ENCODE results near the gene A4GALT.
"Not testable (repeated sequence)": the region's sequence is repeated elsewhere in the genome, so short reads cannot be mapped to it uniquely, and the experiment has no call there.

Gene A4GALT

DNA sequence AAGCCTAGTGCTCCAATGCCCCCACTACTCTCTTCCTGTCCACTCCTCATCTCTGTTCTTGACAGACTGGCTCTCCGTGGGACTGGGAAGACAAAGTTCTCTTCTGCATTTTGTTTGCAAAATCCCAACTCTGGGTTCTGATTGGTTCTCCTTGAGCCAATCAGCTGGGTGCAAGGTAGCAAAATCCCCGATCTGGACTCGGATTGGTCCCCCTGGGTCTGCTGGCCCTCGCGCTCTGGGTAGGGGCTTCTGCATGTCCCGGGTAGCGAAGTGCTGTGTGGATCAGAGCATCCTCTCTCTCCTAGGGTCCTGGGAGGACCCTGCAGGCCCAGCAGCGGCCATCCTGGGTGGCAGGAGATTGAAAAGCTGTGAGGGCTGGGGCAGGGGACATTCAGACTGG, 22.3 kb upstream of the A4GALT start:
- no peak for DNase-seq (ENCODE audit: low spot score)

DNA sequence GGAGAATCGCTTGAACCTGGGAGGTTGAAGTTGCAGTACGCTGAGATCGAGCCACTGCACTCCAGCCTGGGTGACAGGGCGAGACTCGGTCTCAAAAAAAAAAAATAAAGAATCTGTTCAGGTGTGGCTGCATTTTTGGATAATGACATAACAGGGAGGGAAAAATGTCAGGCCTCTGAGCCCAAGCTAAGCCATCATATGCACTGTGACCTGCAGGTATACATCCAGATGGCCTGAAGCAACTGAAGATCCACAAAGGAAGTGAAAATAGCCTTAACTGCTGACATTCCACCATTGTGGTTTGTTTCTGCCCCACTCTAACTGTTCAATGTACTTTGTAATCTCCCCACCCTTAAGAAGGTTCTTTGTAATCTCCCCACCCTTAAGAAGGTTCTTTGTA, 19.6 kb upstream of the A4GALT start:
- DNase-seq (ENCODE audit: low spot score) = not testable (repeated sequence)

DNA sequence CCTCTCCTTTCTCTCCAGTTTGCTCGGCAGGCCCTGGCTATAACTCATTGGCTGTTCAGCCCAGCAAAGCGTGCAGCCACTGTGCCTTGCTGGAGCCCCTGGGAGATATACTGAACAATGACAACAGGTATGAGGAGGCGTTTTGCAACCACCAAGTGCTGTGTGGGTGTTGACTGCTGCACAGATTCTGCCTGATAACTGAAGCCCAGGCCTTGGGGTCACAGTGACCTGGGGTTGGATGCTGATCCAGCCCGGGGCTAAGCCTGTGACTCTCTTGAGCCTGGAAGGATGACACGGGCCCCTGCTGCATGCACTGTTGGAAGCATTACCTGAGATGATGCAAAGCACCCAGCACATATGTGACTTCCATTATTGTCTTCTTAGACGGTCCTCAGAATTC, 13.7 kb upstream of the A4GALT start:
- DNase-seq (ENCODE audit: low spot score) = no peak

DNA sequence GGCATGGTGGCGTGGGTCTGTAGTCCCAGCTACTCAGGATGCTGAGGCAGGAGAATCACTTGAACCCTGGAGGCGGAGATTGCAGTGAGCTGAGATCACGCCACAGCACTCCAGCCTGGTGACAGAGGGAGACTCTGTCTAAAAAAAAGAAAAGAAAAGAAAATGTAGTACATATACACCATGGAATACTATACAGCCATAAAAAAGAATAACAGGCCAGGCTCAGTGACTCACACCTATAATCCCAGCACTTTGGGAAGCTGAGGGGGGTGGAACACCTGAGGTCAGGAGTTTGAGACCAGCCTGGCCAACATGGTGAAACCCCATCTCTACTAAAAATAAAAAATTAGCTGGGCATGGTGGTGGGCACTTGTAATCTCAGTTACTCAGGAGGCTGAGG, 12.7 kb upstream of the A4GALT start:
- DNase-seq (ENCODE audit: low spot score) = not testable (repeated sequence)

DNA sequence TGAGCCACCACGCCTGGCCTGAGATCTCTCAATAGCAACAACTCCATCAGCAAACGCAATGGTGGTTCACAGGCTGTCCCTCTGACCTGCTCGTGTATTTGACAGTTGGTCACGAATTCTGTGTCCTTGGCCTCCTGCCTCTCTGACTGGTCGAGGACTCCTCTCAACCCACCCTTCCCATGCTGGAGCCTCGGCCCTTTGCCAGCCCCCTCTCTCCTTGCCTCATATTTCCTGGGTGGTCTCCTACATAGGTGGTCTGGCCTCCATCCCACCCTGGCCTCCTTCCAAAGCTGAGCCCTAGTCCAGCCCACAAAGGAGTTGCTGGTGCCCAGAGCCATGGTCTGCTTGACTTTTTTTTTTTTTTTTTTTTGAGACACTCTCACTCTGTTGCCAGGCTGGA, 11.4 kb upstream of the A4GALT start:
- DNase-seq (ENCODE audit: low spot score) = no peak

DNA sequence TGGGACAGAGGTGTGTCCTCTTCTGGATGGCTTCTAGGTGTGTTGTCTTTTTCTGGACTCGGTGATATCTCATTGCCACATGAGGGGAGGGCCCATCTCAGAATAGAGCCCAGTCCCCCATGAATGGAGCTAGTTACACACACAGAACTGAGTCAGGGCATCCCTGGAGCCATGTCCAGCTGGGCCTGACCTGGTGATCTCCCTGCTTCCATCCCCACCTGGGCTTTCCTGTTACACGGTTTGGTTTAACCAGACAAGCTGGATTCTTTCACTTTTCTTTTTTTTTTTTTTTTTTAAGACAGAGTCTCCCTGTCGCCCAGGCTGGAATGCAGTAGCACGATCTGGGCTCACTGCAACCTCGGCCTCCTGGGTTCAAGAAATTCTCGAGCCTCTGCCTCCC, 6.1 kb upstream of the A4GALT start:
- DNase-seq (ENCODE audit: low spot score) = no peak

DNA sequence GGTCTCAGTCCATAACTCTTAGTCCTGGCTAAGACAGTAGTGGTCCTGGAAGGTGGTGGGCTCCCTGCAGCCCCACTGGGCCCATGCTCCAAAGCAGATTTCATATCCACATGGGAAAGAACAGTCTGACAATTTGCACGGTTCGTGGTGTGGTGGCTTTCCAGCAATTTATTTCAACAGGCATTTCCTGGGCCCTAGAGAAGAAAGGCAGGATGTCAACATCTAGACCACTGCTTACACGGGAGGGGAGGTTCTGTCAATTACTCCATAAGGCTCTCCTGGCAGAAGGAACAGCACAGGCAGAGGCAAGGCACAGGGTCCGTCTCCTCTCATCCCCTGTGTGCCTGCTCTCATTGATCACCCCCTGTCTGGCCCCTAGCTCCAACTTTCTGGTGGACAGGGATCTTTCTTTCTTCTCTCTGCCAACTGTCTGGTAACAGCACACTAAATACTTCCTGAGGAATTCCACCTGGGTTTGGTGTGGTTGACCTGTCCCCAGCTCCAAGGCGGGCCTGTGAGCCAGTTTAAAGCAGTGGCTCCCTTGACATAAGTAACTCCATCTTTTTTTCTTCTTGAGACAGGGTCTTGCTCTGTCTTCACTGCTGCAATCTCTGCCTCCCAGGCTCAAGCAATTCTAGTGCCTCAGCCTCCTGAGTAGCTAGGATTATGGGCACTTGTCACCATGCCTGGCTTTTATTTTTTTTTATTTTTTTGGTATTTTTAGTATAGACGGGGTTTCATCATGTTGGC, 5.1 kb upstream of the A4GALT start:
- DNase-seq (ENCODE audit: low spot score) = no peak

DNA sequence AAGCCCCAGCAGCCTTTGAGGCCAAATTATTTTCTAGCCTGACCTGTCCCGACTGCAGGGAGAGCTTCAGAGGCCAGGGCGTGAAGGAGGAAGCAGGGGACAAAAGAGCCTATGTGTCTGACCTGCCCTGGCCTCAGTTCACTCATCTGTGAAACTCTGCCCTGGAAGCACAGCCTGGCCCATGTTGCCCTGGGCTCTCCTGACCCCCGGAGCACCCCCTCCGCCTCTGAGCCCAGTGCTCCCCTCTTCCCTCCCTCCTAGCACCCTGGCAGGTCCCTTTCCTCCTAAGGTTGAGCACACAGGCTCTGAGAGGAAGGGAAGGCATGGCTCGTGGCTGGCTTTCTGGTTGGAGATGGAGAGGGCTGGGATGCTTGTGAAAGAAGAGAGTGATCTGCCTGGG, 3.4 kb upstream of the A4GALT start:
- no peak for DNase-seq (ENCODE audit: low spot score)

DNA sequence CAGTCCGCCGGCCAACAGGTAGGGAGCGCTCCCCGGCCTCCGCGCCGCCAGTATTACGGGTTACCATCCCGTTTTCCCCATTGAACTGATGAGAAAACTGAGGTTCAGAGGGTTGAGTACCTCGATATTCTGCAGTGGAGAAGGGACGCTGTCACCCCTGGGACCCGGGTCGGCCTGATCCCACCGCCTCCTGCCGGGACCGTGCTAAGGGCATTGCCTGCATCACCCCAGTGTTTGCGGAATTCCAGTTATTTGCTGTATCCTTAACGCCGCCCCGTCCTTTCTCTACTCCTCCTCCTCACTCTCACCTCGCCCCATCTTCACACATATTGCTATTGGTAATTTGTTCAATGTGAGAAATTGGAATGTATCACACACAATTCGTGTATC, 370 bp upstream of the A4GALT start:
- no peak for DNase-seq (ENCODE audit: low spot score)

DNA sequence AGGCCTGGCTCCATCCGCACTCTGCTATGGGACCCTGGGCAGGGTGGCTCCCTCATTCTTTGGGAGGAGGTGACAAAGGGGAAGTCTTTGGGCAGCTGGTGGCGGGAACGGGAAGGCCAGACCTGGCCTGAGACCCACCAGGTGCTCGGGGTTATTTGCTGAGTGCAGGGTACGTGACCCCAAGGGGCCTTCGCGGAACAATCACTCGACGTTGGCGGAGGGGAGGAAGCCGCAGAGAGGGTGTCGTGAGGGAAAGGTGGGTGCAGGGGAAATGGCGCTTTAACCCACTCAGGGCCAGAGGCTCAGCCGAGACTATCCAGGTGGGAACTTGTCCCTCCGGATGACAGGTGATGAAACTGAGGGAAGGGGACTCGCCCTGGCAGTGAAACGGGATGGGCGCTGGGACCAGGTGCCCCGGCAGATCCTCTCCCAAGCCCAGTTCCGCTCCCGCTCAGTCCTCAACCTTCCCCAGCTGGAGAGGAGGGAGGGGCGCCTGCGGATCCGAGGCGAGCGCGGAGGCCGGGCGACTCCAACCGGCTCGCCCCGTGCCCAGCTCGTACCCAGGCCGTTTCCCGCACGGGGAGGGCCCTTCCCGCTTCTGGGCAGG, 911 bp downstream of the A4GALT start:
- no peak for DNase-seq (ENCODE audit: low spot score)

DNA sequence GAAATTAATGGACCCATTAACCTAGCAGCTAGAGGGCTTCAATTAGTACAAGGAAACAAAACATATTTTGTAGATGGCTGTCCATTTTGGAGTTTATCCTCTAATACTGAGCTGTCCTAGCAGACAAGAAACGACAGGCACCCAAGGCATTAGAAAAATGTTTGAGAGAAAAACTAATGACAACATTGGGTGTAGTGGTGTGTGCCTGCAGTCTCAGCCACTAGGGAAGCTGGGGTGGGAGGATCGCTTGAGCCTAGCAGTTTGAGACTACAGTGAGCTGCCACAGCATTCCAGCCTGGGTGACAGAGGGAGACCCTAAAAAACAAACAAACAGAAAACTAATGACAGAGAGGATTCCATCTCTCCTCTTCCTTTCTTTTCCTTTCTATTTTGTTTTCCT, 1.5 kb downstream of the A4GALT start:
- DNase-seq (ENCODE audit: low spot score) = no peak

DNA sequence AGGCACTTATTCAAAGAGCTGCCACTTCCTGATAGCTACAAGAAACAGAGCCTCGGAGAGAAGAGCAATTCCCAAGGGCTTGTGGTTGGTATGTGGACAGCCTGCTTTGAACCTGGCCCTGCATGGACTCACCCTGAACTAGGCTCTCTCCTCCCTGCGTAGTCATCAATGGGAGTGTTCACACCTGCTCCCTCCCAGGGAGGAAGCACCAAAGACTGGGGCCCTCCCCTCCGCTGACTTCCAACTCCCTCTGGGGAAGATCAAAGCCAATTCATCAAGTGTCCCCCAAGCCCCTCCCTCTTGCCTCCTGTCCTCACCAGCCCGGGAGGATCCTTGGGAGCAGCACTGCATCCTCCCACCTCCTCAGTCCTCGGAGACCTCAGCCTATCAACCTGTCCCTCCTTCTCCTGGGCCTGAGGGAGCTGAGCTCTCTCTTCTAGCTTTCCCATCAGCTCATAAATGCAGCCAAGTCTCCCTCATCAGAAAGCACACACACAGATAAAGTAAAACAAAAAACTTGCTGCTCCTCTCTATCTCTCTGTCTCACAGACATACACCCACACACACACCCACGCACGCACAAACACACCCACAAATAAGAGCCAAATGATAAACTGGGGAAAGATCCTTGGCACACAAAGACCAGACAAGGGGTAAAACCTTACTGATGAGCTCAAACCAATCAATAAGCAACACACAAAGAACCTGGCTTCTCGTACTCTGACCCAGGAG, 3.3 kb downstream of the A4GALT start:
- no peak for DNase-seq (ENCODE audit: low spot score)

DNA sequence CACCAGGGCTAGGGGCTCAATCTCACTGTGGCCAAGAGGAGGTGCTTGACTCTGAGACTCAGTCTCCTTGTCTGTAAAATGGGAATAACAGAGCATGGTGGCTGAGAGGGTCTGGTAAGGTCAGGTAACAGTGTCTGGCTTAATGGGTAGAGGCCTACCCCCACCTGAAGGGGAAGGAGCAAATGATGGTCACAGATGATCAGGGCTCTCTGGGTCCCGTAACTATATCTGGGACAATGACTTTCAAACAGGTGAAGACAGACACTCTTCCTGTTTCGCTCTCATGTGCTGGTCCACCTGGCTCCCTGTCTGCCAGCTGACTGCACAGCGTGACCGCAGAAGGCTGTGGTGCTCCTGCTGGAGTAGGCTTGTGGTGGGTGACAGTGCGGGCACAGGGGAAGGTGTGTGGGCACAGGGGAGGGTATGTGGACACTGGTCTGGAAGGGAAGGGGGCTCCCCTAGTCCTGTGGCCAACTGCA, 4.0 kb downstream of the A4GALT start:
- DNase-seq (ENCODE audit: low spot score) = no peak

DNA sequence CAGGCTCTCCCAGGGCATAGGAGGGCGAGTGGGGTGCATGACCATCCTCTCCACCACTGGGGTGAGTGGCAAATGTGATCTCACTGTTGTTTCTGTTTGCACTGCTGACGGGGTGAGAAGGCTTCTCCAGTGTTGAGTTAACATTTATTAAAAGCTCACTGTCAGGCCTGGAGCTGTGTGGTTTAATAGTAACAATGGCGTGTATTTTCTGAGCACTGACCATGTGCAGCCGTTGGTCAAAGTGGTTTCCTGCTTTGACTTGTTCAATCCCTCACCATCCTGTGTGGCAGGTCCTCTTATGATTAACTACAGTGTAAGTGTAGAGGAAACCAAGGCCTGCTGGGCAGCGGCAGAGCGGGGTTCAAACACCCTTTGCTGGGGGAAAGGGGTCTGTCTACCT, 4.4 kb downstream of the A4GALT start:
- no peak for DNase-seq (ENCODE audit: low spot score)

DNA sequence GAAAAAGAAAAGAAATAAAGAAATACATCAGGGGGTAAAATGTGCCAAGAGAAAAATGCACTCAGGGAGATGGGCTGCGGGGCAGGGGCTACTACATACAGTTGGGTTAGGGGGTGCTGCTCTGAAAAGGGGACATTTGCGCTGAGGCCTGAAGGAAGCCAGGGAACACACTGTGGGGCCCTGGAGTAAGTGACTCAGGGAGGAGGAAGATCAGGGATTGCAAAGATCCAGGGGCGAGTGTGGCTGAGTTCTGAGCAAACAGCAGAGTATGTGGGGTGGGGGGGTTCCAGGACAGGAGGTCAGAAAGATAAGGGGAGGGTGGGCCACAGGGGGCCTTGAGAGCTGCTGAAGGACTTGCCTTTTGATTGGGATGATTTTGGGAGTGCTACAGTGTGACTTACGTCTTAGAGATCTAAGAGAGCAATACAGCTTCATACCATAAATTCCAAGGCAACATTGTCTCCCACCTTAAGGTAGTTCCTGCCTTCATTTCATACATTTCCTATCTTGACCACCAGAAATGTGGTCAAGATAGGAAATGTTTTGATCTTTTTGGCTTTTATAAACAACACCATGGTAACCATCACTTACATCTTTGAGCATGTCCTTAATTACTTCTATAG, 5.8 kb downstream of the A4GALT start:
- DNase-seq (ENCODE audit: low spot score) = no peak

DNA sequence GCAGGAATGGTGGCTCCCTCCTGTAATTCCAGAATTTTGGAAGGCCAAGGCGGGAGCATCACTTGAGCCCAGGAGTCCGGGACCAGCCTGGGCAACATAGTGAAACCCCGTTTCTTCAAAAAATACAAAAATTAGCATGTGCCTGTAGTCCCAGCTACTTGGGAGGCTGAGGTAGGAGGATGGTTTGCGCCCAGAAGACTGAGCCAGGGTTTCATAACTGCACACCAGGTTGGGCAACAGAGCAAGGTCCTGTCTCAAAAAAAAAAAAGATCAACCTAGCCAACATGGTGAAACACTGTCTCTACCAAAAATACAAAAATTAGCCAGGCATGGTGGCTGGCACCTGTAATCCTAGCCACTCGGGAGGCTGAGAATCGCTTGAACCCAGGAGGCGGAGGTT, 6.4 kb downstream of the A4GALT start:
- no peak for DNase-seq (ENCODE audit: low spot score)

DNA sequence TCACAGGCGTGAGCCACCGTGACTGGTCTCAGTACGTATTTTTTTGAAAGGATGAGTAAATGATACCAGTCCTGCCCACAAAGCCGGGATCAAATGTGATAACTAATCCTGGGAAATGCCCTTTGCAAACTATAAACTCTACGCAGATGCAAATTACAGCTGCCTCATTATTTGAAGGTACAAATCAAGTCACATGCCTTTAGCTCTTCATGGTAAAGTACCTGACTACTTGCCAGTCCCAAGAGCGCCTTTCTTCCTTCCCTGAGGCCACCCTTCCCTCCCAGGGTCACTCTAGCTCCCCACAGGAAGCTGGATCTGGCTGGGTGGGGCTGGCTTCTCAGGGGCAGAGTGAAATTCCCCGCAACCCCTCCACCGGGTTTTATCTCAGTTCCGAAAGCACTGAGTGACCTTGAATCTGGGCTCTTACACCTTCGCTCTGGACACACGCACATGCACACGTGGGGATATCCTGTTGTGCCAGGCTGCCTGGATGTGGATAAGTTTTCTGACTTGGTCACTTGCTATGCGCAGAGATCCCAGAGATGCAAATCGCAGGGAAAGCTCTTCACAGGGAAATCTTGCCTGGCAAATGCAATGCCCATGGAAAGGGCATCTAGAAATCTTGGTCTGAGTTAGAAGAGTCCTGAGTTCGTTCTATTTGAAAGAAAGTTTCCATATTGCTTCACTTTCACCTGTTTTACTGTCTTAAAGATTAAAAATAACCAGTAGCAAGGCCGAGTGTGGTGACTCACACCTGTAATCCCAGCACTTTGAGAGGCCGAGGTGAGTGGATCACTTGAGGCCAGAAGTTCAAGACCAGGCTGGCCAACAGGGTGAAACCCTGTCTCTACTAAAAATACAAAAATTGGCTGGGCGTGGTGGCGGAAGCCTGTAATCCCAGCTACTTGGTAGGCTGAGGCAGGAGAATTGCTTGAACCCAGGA, 8.5 kb downstream of the A4GALT start:
- DNase-seq (ENCODE audit: low spot score) = no peak

DNA sequence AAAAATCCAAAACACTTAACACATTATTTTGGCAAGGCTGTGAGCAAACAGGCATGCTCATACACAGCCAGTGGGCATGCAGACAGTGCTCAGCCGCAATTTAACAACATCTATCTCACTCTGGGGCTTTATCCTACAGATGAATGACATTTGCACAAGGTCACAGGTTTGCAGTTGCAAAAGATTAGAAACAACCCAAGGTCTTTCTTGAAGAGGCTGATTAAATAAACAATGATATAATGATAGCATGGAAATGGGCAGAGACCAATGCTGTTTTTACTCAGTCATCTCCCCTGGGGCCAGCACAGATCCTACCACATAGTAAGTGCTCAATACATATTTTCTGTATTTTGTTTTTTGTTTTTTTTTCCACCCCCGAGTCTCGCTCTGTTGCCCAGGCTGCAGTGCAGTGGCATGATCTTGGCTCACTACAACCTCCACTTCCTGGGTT, 9.4 kb downstream of the A4GALT start:
- DNase-seq (ENCODE audit: low spot score) = no peak

DNA sequence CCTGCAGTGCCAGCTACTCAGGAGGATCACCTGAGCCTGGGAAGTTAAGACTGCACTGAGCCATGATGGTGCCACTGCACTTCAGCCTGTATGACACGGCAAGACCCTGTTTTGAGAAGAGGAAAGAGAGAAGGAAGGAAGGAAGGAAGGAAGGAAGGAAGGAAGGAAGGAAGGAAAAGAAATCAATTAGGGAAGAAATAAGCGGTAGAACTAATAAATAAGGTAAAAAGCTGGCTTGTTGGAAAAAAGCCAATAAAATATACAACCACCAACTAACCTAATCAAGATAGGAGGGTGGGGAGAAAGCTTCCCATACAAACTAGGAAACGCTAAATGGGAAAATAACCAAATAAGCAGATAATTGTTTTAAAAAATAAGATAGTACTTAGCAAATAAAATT, 12.3 kb downstream of the A4GALT start:
- DNase-seq (ENCODE audit: low spot score) = no peak

DNA sequence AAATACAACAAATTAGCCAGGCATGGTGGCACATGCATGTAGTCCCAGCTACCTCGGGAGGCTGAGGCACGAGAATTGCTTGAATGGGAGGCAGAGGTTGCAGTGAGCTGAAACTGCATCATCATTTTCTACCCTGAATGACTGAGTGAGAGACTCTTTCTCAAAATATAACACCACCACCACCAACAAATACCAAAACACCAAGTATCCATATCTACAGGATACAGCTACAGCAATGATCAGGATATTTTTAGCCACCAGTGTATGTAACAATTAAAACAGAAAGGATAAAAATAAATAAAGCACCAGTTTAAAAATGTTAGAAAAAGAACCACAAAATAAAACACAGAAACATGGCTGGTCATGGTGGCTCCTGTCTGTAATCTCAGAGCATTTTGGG, 13.2 kb downstream of the A4GALT start:
- no peak for DNase-seq (ENCODE audit: low spot score)

DNA sequence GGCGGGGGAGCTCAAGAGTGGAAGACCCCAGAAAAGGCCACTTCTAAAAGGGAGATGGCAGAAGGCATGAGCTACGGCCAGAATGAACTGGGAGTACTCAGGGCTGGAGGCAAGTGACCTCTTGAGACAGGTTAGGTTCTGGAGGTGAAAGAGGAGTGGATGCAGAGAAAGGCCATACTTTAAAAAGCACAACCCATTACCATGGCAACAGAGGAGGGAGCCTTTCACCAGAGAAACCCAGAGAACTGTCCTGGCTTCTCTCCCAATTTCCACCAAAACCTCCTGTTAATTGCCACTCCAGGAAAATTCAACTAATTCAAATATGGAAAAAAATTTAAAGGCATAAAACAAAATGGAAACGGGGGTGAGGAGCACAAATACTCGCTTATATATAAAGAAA, 15.8 kb downstream of the A4GALT start:
- no peak for DNase-seq (ENCODE audit: low spot score)

DNA sequence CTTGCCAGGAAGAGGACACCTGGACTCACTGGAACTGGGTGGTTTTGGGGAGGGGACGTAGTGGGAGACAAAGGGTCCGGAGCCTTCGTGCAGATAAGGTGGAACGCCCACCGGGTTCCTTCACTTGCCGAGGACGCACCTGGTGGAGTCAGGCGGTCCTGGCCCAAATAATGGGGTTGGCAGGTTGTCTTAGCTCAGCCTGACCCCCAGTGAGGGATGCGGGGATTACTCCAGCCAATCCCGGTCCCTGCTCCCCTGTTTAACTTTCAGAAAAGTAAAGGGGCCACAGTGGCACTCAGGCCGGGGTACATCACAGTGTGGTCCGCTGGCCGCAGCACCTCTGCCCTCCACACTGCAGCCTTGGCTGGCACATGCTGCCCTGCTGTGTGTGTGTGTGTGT, 18.0 kb downstream of the A4GALT start:
- no peak for DNase-seq (ENCODE audit: low spot score)
